ENCODE data around the gene ARSB.

DNA sequence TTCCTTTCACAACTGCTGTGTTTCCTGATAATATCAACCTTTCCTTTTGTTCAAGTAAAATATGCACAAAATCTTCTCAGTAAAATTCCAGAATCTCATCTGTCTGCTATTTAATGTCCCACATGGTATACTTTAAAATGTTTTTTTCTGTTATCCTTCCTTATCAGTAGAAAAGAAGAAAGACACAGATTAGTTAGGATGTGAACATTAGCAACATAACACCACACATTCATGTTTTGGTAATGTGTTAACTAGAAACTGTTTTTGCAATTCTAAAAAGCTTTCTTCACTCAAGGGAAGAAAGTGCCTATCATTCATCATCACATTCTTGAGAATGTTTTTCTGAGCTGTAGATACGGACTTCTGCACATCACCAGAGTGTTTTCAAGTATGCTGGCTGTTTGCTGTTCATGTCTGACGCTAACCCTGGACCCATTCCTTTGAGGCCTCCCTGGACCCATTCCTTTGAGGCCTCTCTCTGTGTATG lies 10.5 kb upstream of the ARSB start:
- TF ChIP-seq, protein P1, sequence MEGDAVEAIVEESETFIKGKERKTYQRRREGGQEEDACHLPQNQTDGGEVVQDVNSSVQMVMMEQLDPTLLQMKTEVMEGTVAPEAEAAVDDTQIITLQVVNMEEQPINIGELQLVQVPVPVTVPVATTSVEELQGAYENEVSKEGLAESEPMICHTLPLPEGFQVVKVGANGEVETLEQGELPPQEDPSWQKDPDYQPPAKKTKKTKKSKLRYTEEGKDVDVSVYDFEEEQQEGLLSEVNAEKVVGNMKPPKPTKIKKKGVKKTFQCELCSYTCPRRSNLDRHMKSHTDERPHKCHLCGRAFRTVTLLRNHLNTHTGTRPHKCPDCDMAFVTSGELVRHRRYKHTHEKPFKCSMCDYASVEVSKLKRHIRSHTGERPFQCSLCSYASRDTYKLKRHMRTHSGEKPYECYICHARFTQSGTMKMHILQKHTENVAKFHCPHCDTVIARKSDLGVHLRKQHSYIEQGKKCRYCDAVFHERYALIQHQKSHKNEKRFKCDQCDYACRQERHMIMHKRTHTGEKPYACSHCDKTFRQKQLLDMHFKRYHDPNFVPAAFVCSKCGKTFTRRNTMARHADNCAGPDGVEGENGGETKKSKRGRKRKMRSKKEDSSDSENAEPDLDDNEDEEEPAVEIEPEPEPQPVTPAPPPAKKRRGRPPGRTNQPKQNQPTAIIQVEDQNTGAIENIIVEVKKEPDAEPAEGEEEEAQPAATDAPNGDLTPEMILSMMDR (IDR thresholded peaks at IDR 0.05): no peak
- no peak for TF ChIP-seq POLR2AphosphoS5 (IDR thresholded peaks at IDR 0.05)

Measured in upper lobe of left lung (tissue), 4 donors.